TTC549 (cell line): Measurements from ENCODE around the gene PEX11B.

Experiments
- FAIRE-seq: peaks from 2 replicates; lab custom pipeline; 2012; peaks lifted over from hg19 to GRCh38; lab: Jason Lieb, UNC

Gene PEX11B

GRCh38 chr1:145868232-145868631 lies 50.3 kb downstream of the PEX11B start:
- no peak for FAIRE-seq

DNA sequence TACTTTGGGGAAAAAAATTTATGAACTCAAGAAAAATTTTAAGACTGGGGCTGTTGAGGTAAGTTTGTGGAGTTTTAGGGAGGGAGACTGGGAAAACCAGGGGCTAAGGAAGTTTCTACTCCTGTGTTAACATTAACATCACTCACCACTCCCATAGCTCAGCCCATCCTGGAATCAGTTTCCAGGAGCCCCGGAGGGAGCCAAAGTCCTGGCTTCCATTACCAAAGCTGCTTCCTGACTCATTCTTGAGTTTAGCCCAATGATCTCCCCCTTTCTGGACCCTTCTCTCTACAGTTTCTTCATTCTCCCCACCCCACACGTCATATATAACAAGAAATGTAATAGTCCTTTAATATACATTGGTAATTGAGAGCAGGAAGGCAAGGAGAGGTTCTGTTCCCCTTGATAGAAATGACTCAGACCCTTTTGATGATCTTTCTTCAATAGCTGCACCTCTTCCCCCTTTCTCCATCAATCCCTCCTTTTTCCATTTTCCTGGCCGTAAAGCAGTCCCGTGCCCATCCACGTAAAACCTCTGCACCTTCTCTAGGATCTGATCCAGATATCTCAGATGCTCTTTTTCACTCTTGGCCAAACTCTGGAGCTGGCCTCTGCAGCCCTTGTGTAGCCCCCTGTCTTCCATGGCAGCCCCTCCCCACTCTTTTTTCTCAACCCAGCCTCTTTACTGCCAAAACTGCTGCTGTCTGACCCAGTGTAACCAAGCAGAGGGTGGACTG lies 55.1 kb downstream of the PEX11B start:
- FAIRE-seq: no peak
